Occipital lobe (tissue), 2 donors: Measurements from ENCODE around the gene XBP1. TPM values are rescaled to one million over a fixed set of nuclear protein-coding genes. Genes with fewer than 3 reads are reported as not detected.
"Not testable (repeated sequence)": the region's sequence is repeated elsewhere in the genome, so short reads cannot be mapped to it uniquely, and the experiment has no call there.

ENCODE experiments used
- DNase-seq: peaks from one replicate; lab custom pipeline; 2025; lab: John Stamatoyannopoulos, UW
- total RNA-seq: library from RNA; depleted of rRNA; stranded (reverse); fragments of >200 nt; gene quantifications from one replicate; pipeline ENCODE4 v1.2.3, GENCODE V29; 2014

The XBP1 gene
- total RNA-seq = 41.3 TPM

- DNase-seq = peak; percentile 90
These were observed at the start of gene XBP1 for GRCh38 chr22:28800308-28801041. XBP1 (minus strand) TSS chr22:28800569.

GRCh38 chr22:28846994-28847393 lies 46.6 kb upstream of the XBP1 start:
- DNase-seq = no peak

DNA sequence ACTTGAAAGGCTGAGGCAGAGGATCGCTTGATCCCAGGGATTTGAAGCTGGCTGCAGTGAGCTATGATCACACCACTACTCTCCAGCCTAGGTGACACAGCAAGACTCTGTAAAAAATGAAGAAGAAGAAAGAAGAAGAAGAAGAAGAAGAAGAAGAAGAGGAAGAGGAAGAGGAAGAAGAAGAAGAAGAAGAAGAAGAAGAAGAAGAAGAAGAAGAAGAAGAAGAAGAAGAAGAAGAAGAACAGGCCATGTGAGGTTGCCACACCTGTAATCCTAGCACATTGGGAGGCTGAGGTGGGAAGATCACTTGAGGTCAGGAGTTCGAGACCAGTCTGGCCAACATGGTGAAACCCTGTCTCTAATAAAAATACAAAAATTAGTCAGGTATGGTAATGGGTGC lies 43.9 kb upstream of the XBP1 start:
- DNase-seq = not testable (repeated sequence)

- no peak for DNase-seq
These were observed 43.3 kb upstream of the XBP1 start for GRCh38 chr22:28843633-28844032.

- no peak for DNase-seq
These were observed 40.7 kb upstream of the XBP1 start for GRCh38 chr22:28841111-28841510.

DNA sequence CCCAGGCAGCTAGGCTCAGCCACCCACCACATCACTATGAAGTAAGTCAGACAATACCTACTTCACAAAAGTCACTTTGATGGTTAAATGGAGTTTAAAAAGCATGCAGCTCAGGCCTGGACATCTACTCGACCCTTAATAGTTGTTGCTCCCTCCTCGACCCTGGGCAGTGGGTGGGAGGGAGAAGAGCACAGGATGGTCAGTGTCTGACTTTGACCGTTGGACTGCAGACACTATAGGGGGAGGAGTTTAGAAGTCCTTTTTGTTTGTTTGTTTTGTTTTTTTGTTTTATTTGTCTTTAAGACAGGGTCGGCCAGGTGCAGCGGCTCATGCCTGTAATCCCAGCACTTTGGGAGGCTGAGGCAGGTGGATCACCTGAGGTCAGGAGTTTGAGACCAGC lies 38.6 kb upstream of the XBP1 start:
- no peak for DNase-seq

DNA sequence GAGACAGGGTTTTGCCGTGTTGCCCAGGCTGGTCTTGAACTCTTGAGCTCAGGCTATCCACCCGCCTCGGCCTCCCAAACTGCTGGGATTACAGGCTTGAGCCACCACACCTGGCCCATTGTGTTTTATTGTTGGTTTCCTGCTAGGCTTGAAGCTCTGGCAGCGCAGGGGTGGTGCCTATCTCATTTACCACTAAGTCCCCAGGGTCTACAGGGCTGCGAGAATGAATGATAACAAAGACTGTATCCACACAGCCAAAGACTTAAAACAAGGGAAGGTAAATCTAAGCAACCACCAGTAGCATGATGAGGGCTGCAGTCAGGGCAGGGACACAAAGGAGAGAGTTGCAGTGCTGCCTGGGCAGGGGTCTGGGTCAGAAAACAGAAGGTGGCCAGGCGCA lies 37.3 kb upstream of the XBP1 start:
- no peak for DNase-seq

DNA sequence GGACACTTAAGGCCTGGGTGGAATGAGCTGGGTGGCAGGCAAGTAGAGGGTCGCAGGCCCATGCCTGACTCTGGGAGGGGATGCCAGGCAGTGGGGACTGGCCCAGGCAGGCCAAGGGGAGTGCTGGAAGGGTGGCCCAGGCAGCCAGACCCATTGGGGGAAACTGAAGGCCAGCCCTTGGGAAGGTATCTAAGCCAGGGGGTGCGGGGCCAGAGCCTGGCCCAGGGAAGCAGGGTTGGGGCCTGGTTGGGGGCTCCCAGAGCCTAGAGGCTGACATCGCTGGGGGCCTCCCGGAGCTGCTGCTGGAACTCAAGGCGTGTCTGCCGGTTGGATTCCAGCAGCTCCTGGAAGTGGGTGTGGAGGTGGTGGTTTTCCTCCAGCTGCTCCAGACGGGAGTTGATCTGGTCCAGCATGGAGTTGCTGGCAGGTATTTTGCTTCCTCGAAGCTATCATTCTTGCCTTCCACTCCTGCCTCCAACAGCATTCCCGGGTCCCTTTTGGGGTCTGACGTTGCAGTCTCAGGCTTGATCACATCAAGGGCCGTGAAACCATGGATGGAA lies 35.3 kb upstream of the XBP1 start:
- no peak for DNase-seq

- DNase-seq = no peak
These were observed 33.0 kb upstream of the XBP1 start for GRCh38 chr22:28833276-28833923.

GRCh38 chr22:28832731-28833130 lies 32.4 kb upstream of the XBP1 start:
- DNase-seq = no peak

- no peak for DNase-seq
These were observed 31.0 kb upstream of the XBP1 start for GRCh38 chr22:28831140-28832072.

- DNase-seq = no peak
These were observed 30.1 kb upstream of the XBP1 start for GRCh38 chr22:28830441-28830840.

GRCh38 chr22:28829358-28830181 lies 29.2 kb upstream of the XBP1 start:
- peak; percentile 47 for DNase-seq

DNA sequence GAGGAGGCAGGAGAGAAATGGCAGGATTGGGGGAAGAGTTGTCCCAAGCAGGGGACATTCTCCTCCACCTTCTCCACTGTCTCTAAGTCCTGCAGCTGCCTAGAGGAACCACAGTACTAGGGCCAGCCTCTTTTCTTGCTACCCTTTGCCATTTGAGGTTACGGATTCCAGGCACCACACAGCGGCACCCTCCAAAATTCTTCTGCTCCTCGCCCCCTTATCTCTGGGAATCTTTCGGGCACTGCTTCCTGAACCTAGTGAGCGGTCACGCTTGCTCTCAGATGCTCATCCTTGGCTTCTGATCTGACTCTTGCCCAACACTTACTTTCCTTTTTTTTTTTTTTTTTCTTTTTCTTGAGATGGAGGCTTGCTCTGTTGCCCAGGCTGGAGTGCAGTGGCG lies 26.6 kb upstream of the XBP1 start:
- DNase-seq = no peak

GRCh38 chr22:28826430-28826829 lies 26.1 kb upstream of the XBP1 start:
- not testable (repeated sequence) for DNase-seq

DNA sequence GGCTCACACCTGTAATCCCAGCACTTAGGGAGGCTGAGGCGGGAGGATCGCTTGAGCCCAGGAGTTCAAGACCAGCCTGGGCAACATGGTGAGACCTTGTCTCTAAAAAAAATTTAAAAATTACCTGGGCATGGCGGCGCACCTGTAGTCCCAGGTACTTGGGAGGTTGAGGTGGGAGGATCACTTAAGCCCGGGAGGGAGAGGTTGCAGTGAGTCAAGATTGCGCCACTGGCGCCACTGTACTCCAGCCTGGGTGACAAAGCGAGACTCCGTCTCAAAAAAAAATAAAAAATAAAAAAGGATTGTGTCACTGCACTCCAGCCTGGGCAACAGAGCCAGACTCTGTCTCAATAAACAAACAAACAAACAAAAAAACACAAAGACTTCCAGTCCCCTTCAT lies 24.1 kb upstream of the XBP1 start:
- not testable (repeated sequence) for DNase-seq

- no peak for DNase-seq
These were observed 22.7 kb upstream of the XBP1 start for GRCh38 chr22:28822930-28823551.

DNA sequence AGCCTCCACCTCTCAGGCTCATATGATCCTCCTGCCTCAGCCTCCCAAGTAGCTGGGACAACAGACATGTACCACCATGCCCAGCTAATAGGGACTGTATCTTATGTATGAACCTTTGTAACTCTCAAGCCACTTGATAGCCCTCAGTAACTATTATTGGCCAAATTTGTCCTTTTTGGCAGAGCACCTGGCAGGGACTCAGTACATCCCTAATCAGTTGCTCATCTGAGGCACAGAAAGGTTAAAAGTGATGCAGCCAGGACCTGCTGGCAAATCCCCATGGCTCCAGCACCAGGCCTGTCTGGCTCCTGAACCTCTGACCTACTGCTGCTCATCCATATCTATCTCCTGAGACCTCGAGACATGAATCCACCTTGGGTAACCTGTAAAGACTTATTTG lies 21.1 kb upstream of the XBP1 start:
- DNase-seq = no peak

GRCh38 chr22:28820885-28821284 lies 20.5 kb upstream of the XBP1 start:
- DNase-seq = no peak
